Lung (tissue), 12 donors: ENCODE data around the gene GPS2. TPM values are rescaled to one million over a fixed set of nuclear protein-coding genes. Genes with fewer than 3 reads are reported as not detected.

Experiments used
- ATAC-seq: fragments of 200-7000 bp; cut with Tn5 transposase; one replicate; pipeline ENCODE4 v1.9.1; 2020; ENCODE audit warnings: moderate number of reproducible peaks; ENCODE audit not compliant: insufficient read depth, low FRiP score
- DNase-seq, 3 donors: peaks; one replicate each; pipeline ENCODE4 v3.0.0-alpha.2; 2013 to 2017
- H3K27ac ChIP-seq, 2 donors: one replicate each; pipeline ENCODE4 v1.5.1; 2013; ENCODE audit warnings: mild to moderate bottlenecking in 2 of 2, moderate library complexity in 2 of 2, control low read depth in 1 of 2, inconsistent platforms in 1 of 2, low read depth in 1 of 2, low read length in 1 of 2
- H3K27me3 ChIP-seq, 3 donors: one replicate each; pipeline ENCODE4 v1.5.1; 2013; ENCODE audit warnings: low read length in 2 of 3; ENCODE audit not compliant: control insufficient read depth in 3 of 3, insufficient read depth in 3 of 3
- H3K36me3 ChIP-seq, 4 donors: one replicate each; pipeline ENCODE4 v1.5.1; 2013; ENCODE audit warnings: low read length in 4 of 4, mild to moderate bottlenecking in 1 of 4, moderate library complexity in 1 of 4; ENCODE audit not compliant: control insufficient read depth in 4 of 4, insufficient read depth in 4 of 4
- H3K4me1 ChIP-seq, 5 donors: one replicate each; pipeline ENCODE4 v1.5.1; 2013; ENCODE audit warnings: low read length in 5 of 5, mild to moderate bottlenecking in 2 of 5, moderate library complexity in 1 of 5; ENCODE audit not compliant: control insufficient read depth in 5 of 5, insufficient read depth in 5 of 5
- H3K4me3 ChIP-seq: one replicate; pipeline ENCODE4 v1.5.1; 2013; ENCODE audit warnings: mild to moderate bottlenecking, control low read depth, moderate library complexity
- H3K9ac ChIP-seq, 2 donors: one replicate each; pipeline ENCODE4 v1.5.1; 2013; ENCODE audit warnings: low read length in 2 of 2, control low read depth in 1 of 2; ENCODE audit not compliant: insufficient read depth in 1 of 2
- H3K9me3 ChIP-seq, 4 donors: one replicate each; pipeline ENCODE4 v1.5.1; 2013; ENCODE audit warnings: low read length in 3 of 4, mild to moderate bottlenecking in 1 of 4, moderate library complexity in 1 of 4; ENCODE audit not compliant: control insufficient read depth in 4 of 4, insufficient read depth in 3 of 4
- WGBS, 2 donors: extraction: QIAGEN DNeasy Blood & Tissue Kit; methylation state at CpG; one replicate each; pipeline ENCODE4 v1.1.7; 2013; 5-methylcytosine and 5-hydroxymethylcytosine counted together
- polyA plus RNA-seq, 2 donors: library from polyadenylated mRNA; stranded (reverse); fragments of 200-250 nt; gene quantifications; one replicate each; pipeline ENCODE4 v1.2.1, GENCODE V29; 2013
- total RNA-seq, 2 donors: library from RNA; depleted of rRNA in 1 of 2; stranded (reverse); fragments of >200 nt in 1 of 2; gene quantifications; one replicate each; pipeline ENCODE4 v1.2.1, GENCODE V29; 2014 to 2021
- TF ChIP-seq, protein P1 (sequence below): IDR thresholded peaks from 2 replicates; pipeline ENCODE4 v1.5.1; 2012; ENCODE audit warnings: mild to moderate bottlenecking; ENCODE audit errors: control extremely low read depth, extremely low read depth
- donor health status: control.
- donor health status: control.
- donor health status: Bipolar disorder and iron deficiency.
- donor health status: healthy.
- donor health status: DM: yes; HTN: yes; CAD: no.

Gene GPS2
- total and polyA plus RNA-seq, 4 donors, result 23.8 to 71.6 (median 62.8) TPM

DNA sequence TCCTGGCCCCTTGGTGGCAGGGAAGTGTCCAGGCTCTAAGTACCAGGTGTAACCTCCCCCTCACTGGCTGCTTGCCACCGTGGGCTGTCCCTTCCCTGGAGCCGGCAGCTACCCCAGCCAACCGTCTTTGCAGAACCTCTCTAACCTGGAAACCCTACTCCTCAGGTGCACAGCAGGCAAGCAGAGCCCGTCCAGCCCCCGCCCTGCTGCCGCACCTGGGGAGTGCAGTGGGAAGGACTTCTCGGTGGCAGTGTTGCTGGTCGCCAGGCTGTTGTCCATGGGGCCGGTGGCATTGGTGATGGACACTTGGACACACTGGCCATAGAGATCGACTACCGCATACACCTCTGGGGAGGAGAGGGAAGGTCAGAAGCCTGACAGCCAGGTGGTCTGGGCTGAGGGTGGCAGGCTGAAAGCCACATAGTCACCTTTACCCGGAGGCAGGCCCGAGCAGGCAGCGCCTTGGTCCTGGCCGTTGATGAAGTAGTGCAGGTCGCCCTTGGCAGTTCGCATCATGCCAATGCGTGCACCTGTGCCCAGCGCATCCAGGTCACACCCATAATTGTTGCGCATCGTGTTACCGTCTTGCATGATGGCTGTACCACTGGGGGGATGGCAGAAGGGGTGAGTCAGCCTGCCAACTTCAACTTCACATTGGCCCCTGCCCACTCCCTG, 7.5 kb upstream of the GPS2 start:
- no peak overlapping the region for H3K27ac ChIP-seq
- TF ChIP-seq, protein P1, sequence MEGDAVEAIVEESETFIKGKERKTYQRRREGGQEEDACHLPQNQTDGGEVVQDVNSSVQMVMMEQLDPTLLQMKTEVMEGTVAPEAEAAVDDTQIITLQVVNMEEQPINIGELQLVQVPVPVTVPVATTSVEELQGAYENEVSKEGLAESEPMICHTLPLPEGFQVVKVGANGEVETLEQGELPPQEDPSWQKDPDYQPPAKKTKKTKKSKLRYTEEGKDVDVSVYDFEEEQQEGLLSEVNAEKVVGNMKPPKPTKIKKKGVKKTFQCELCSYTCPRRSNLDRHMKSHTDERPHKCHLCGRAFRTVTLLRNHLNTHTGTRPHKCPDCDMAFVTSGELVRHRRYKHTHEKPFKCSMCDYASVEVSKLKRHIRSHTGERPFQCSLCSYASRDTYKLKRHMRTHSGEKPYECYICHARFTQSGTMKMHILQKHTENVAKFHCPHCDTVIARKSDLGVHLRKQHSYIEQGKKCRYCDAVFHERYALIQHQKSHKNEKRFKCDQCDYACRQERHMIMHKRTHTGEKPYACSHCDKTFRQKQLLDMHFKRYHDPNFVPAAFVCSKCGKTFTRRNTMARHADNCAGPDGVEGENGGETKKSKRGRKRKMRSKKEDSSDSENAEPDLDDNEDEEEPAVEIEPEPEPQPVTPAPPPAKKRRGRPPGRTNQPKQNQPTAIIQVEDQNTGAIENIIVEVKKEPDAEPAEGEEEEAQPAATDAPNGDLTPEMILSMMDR, result no peak
- no peaks in the 10 kb centered on the region for H3K27me3 ChIP-seq
- no peak overlapping the region for H3K9ac ChIP-seq
- no peaks in the 10 kb centered on the region for H3K9me3 ChIP-seq
- DNase-seq, result no peak
- no peak overlapping the region for H3K4me3 ChIP-seq
- H3K36me3 ChIP-seq, result peaks cover 12 to 68% (median 31%) of the 10 kb centered on the region in 4 donors
- WGBS, 2 donors, result 94 to 96% methylated on average over 22 of the region's 22 CpGs
- H3K4me1 ChIP-seq, result peaks cover 0 to 2% (median 0%) of the 10 kb centered on the region in 5 donors
- ATAC-seq, result no peak

DNA sequence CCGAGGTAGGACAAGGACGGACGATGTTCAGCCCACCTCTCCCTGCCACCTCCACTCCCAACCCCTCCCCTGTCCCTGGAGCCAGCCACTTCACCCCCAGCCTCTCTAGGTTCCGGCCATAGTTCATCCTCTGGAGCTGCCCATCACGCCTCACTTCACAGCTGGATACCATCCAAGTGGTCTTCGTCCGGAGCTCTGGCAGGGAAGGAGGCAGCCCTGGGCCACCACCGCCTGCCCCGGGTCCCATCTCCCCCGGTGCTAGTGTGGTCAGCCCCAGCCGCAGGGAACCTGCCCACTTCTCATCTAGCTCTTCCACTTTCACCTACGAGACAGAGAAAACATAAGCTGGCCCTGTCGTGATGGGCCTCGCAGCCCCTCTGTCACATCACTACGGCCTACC, 6.3 kb upstream of the GPS2 start:
- no peak overlapping the region for H3K9ac ChIP-seq
- 93 to 98% methylated on average over 15 of the region's 15 CpGs for WGBS, 2 donors
- H3K27me3 ChIP-seq, result no peaks in the 10 kb centered on the region
- no peaks in the 10 kb centered on the region for H3K4me1 ChIP-seq
- ATAC-seq (no peak), DNase-seq (no peak)
- H3K27ac ChIP-seq, result no peak overlapping the region
- TF ChIP-seq, protein P1, result no peak
- no peaks in the 10 kb centered on the region for H3K9me3 ChIP-seq
- H3K4me3 ChIP-seq, result no peak overlapping the region
- H3K36me3 ChIP-seq, result peaks cover 12 to 73% (median 35%) of the 10 kb centered on the region in 4 donors

DNA sequence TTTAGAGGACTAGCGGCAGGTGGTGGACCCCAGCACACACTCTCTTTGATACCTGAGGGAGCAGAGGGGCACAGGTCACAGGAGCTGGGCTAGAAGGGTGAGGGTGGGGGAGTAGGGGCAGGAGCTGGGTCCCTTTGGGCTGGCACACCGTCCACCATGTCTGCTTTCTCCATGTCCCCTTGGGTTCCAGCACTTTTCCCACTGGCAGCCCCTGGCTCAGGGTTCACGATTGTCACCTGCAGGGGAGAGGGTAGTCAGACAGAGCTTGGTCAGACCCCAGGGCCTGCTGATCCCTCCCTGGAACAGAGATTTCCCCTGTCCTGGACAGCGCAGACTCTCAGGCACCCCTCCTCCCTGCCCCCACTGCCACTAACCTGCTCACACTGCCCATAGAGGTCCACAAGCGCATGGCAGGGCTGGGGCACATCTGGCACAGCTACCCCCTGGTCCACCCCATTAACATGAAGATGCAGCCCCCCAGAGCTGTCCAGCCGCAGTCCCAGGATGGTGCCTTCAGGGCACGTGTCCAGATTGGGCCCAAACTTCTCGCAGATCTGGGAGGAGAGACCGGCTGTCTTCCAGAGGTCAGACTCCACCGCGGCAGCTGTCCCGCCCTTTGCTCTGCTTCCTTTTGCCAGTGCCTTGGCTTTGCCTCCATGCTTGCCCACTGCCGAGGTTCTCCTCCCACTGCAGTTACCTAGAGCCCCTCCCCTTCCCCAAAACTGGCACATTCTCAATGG, 3.1 kb upstream of the GPS2 start:
- Histone ChIP-seq H3K36me3 (peaks cover 12 to 59% (median 37%) of the 10 kb centered on the region in 4 donors), H3K4me3 (no peak overlapping the region), H3K27ac (no peak overlapping the region), H3K9ac (no peak overlapping the region), H3K27me3 (no peaks in the 10 kb centered on the region), H3K4me1 (peaks cover 4 to 15% (median 6%) of the 10 kb centered on the region in 5 donors), H3K9me3 (no peaks in the 10 kb centered on the region)
- ATAC-seq (no peak), DNase-seq (no peak)
- TF ChIP-seq, protein P1, result no peak
- 94 to 98% methylated on average over 13 of the region's 13 CpGs for WGBS, 2 donors
